ENCODE results near the gene MAGI2. TPM values are rescaled to one million over a fixed set of nuclear protein-coding genes. Genes with fewer than 3 reads are reported as not detected.

The MAGI2 gene
- total RNA-seq, 2 donors from 2014 or later = 3.9 to 10.5 TPM

- TF ChIP-seq, protein P1, sequence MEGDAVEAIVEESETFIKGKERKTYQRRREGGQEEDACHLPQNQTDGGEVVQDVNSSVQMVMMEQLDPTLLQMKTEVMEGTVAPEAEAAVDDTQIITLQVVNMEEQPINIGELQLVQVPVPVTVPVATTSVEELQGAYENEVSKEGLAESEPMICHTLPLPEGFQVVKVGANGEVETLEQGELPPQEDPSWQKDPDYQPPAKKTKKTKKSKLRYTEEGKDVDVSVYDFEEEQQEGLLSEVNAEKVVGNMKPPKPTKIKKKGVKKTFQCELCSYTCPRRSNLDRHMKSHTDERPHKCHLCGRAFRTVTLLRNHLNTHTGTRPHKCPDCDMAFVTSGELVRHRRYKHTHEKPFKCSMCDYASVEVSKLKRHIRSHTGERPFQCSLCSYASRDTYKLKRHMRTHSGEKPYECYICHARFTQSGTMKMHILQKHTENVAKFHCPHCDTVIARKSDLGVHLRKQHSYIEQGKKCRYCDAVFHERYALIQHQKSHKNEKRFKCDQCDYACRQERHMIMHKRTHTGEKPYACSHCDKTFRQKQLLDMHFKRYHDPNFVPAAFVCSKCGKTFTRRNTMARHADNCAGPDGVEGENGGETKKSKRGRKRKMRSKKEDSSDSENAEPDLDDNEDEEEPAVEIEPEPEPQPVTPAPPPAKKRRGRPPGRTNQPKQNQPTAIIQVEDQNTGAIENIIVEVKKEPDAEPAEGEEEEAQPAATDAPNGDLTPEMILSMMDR (IDR thresholded peaks at IDR 0.05) = no peak
- no peak for TF ChIP-seq POLR2A (IDR thresholded peaks at IDR 0.05)
- intact Hi-C loops (cut with DNase I) = no loop called here
- no peaks in the 10 kb centered on the region for H3K9me3 ChIP-seq
- no peaks in the 10 kb centered on the region for H3K4me1 ChIP-seq
- no peaks in the 10 kb centered on the region for H3K36me3 ChIP-seq (replicated peaks in 1 of 2; ENCODE audit: insufficient read depth in 1 of 2, low read depth in 2 of 2)
- H3K27me3 ChIP-seq = no peaks in the 10 kb centered on the region
- WGBS, 2 donors = 83 to 88% methylated on average over 3 of the region's 3 CpGs
- H3K4me3 ChIP-seq = no peak overlapping the region
- DNase-seq (no peak), ATAC-seq (no peak)
- no peak overlapping the region for H3K27ac ChIP-seq
Measured at GRCh38 chr7:78092331-78092730, 1361.1 kb downstream of the MAGI2 start.

DNA sequence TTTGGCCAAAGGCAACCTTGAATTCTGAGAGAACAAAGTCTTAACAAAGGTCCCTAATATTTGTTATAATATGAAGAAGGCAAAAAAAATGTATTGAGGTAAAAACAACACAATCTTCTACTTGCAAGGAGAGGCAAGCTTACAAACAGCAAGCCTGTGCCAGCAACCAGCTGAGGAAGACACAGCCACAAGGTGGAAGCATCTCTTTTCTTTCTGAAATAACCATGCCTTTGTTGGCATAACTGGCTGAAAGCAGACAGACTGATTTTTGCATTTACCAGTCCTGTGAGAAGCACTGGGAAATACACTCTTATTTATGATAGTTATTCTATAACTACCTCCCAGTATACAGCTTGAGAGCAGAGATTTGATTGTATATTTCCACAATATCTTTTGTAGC lies 1362.9 kb downstream of the MAGI2 start:
- Histone ChIP-seq H3K4me3 (no peak overlapping the region), H3K4me1 (no peaks in the 10 kb centered on the region), H3K9me3 (no peaks in the 10 kb centered on the region), H3K36me3 (replicated peaks in 1 of 2; ENCODE audit: insufficient read depth in 1 of 2, low read depth in 2 of 2) (no peaks in the 10 kb centered on the region), H3K27ac (no peak overlapping the region), H3K27me3 (no peaks in the 10 kb centered on the region)
- intact Hi-C loops (cut with DNase I) = no loop called here
- DNase-seq = no peak
- ATAC-seq = no peak
- TF ChIP-seq, protein P1 (IDR thresholded peaks at IDR 0.05) = no peak
- TF ChIP-seq POLR2A (IDR thresholded peaks at IDR 0.05) = no peak

- intact Hi-C loops (cut with DNase I) = no loop called here
- TF ChIP-seq, protein P1 (IDR thresholded peaks at IDR 0.05) = no peak
- TF ChIP-seq POLR2A (IDR thresholded peaks at IDR 0.05) = no peak
- H3K27ac ChIP-seq = no peak overlapping the region
Measured at GRCh38 chr7:78083476-78084120, 1369.9 kb downstream of the MAGI2 start.

DNA sequence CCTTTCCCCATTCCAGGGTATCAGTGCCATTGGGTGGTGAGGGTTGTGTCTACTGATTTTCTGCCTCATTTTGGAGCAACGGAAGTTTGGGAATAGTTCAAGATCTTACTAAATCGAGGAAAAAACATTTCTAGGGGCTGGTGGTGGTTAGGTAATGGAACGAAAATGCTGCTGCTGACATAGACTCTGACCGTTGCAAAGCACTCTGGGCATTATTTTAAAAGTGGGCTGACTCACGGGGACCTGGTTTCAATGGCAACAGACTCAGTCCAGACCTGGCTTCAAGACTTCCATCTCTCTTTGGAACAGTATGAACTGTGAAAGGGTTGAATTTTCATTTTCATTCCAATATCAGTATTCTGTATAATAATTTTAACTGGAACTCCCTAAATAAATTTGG lies 1370.9 kb downstream of the MAGI2 start:
- H3K4me1 ChIP-seq = no peaks in the 10 kb centered on the region
- intact Hi-C loops (cut with DNase I) = no loop called here
- no peak overlapping the region for H3K27ac ChIP-seq
- H3K9me3 ChIP-seq = no peaks in the 10 kb centered on the region
- ATAC-seq (no peak), DNase-seq (no peak)
- WGBS, 2 donors = 78 to 80% methylated on average over 5 of the region's 5 CpGs
- H3K36me3 ChIP-seq (replicated peaks in 1 of 2; ENCODE audit: insufficient read depth in 1 of 2, low read depth in 2 of 2) = no peaks in the 10 kb centered on the region
- TF ChIP-seq, protein P1 (IDR thresholded peaks at IDR 0.05) = no peak
- TF ChIP-seq POLR2A (IDR thresholded peaks at IDR 0.05) = no peak
- no peaks in the 10 kb centered on the region for H3K27me3 ChIP-seq
- H3K4me3 ChIP-seq = no peak overlapping the region

More at GRCh38 chr7:78083476-78084120, 1369.9 kb downstream of the MAGI2 start:
- DNase-seq (no peak), ATAC-seq (no peak)
- H3K4me3 ChIP-seq = no peak overlapping the region
- WGBS, 2 donors = 77 to 95% methylated on average over 6 of the region's 6 CpGs
- no peaks in the 10 kb centered on the region for H3K9me3 ChIP-seq
- H3K36me3 ChIP-seq (replicated peaks in 1 of 2; ENCODE audit: insufficient read depth in 1 of 2, low read depth in 2 of 2) = no peaks in the 10 kb centered on the region
- no peaks in the 10 kb centered on the region for H3K27me3 ChIP-seq
- H3K4me1 ChIP-seq = no peaks in the 10 kb centered on the region

GRCh38 chr7:78081888-78082287 lies 1371.6 kb downstream of the MAGI2 start:
- H3K4me1 ChIP-seq = no peaks in the 10 kb centered on the region
- H3K27ac ChIP-seq = no peak overlapping the region
- no peaks in the 10 kb centered on the region for H3K36me3 ChIP-seq (replicated peaks in 1 of 2; ENCODE audit: insufficient read depth in 1 of 2, low read depth in 2 of 2)
- H3K9me3 ChIP-seq = no peaks in the 10 kb centered on the region
- no peaks in the 10 kb centered on the region for H3K27me3 ChIP-seq
- DNase-seq = no peak
- no peak for ATAC-seq
- no peak overlapping the region for H3K4me3 ChIP-seq
- TF ChIP-seq POLR2A (IDR thresholded peaks at IDR 0.05) = no peak
- TF ChIP-seq, protein P1 (IDR thresholded peaks at IDR 0.05) = no peak
- 65 to 81% methylated on average over 4 of the region's 4 CpGs for WGBS, 2 donors
- intact Hi-C loops (cut with DNase I) = no loop called here

Data from body of pancreas (tissue), 4 donors.